CD14-positive monocyte (primary cell): ENCODE data around the gene ACVR2B. TPM values are rescaled to one million over a fixed set of nuclear protein-coding genes. Genes with fewer than 3 reads are reported as not detected.
A peak's percentile ranks its signal among the peaks of the same experiment; 100 is the strongest.

ENCODE experiments used
- DNase-seq, 3 donors: peaks; one replicate each; pipeline ENCODE4 v3.0.0-alpha.2; 2011 to 2022
- H2AFZ ChIP-seq: 2 replicates; pipeline ENCODE4 v1.6.0; 2012; ENCODE audit warnings: mild to moderate bottlenecking, low read depth, low read length, inconsistent platforms; ENCODE audit not compliant: insufficient read depth, poor library complexity, severe bottlenecking
- H3K27ac ChIP-seq, 2 donors: 1 replicate in 1 of 2; 2 replicates in 1 of 2; pipeline ENCODE4 v1.5.1; 2012 to 2013; ENCODE audit warnings: low read length in 2 of 2, control low read depth in 1 of 2, inconsistent platforms in 1 of 2, low read depth in 1 of 2, mild to moderate bottlenecking in 1 of 2
- H3K27me3 ChIP-seq, 2 donors: one replicate each; pipeline versions ENCODE4 v1.6.0 to v1.6.1; 2011 to 2013; ENCODE audit warnings: low read length in 2 of 2; ENCODE audit not compliant: control insufficient read depth in 2 of 2, insufficient read depth in 2 of 2
- H3K36me3 ChIP-seq, 2 donors: replicated peaks in 1 of 2; 1 replicate in 1 of 2; 2 replicates in 1 of 2; pipeline versions ENCODE4 v1.5.1 to v1.6.1; 2012 to 2013; ENCODE audit warnings: low read length in 2 of 2, control low read depth in 1 of 2, inconsistent platforms in 1 of 2, mild to moderate bottlenecking in 1 of 2; ENCODE audit not compliant: insufficient read depth in 2 of 2, control insufficient read depth in 1 of 2
- H3K4me1 ChIP-seq, 2 donors: 1 replicate in 1 of 2; 2 replicates in 1 of 2; pipeline versions ENCODE4 v1.5.1 to v1.6.1; 2012 to 2013; ENCODE audit warnings: low read length in 2 of 2, control low read depth in 1 of 2, inconsistent platforms in 1 of 2, mild to moderate bottlenecking in 1 of 2, moderate library complexity in 1 of 2; ENCODE audit not compliant: insufficient read depth in 2 of 2, control insufficient read depth in 1 of 2
- H3K4me2 ChIP-seq: replicated peaks from 2 replicates; pipeline ENCODE3; 2012; ENCODE audit warnings: low read length, moderate library complexity, mild to moderate bottlenecking; ENCODE audit not compliant: poor library complexity, severe bottlenecking; ENCODE audit errors: extremely low read depth
- H3K4me3 ChIP-seq, 3 experiments: fragments of 200-600 bp in 1 of 3; sonication (generic) in 1 of 3; replicated peaks in 1 of 3; 1 replicate in 2 of 3; 2 replicates in 1 of 3; pipeline ENCODE4 v1.5.1; 2011 to 2013; ENCODE audit warnings: low read length in 3 of 3, mild to moderate bottlenecking in 3 of 3, control low read depth in 2 of 3, low read depth in 2 of 3, inconsistent platforms in 1 of 3, moderate library complexity in 1 of 3
- H3K79me2 ChIP-seq: 2 replicates; pipeline ENCODE4 v1.6.0; 2012; ENCODE audit warnings: mild to moderate bottlenecking, control low read depth, inconsistent platforms, low read length, moderate library complexity; ENCODE audit not compliant: insufficient read depth
- H3K9ac ChIP-seq: 2 replicates; pipeline ENCODE4 v1.6.0; 2017; ENCODE audit warnings: low read length, mild to moderate bottlenecking; ENCODE audit not compliant: insufficient read depth, poor library complexity, severe bottlenecking
- H3K9me3 ChIP-seq, 2 donors: replicated peaks in 1 of 2; 1 replicate in 1 of 2; 2 replicates in 1 of 2; pipeline versions ENCODE4 v1.5.1 to v1.6.1; 2012 to 2013; ENCODE audit warnings: low read length in 2 of 2, control low read depth in 1 of 2; ENCODE audit not compliant: control insufficient read depth in 1 of 2, insufficient read depth in 1 of 2
- H4K20me1 ChIP-seq: 2 replicates; pipeline ENCODE4 v1.6.0; 2012; ENCODE audit warnings: mild to moderate bottlenecking, low read length, control low read depth, moderate library complexity; ENCODE audit not compliant: insufficient read depth
- H3K27ac Mint-ChIP-seq, 7 donors: one replicate each; pipeline ENCODE4 v1.8.0; 2020; ENCODE audit warnings: mild to moderate bottlenecking in 7 of 7, mixed read lengths in 7 of 7, moderate library complexity in 6 of 7, inconsistent platforms in 2 of 7
- H3K27me3 Mint-ChIP-seq, 3 donors: one replicate each; pipeline ENCODE4 v1.8.0; 2021 to 2022; ENCODE audit warnings: low read depth in 3 of 3, mild to moderate bottlenecking in 3 of 3, mixed read lengths in 3 of 3, moderate library complexity in 3 of 3, inconsistent platforms in 1 of 3
- H3K36me3 Mint-ChIP-seq, 2 donors: one replicate each; pipeline ENCODE4 v1.8.0; 2020; ENCODE audit warnings: mixed read lengths in 2 of 2, inconsistent platforms in 1 of 2, mild to moderate bottlenecking in 1 of 2
- H3K4me1 Mint-ChIP-seq: one replicate; pipeline ENCODE4 v1.8.0; 2020; ENCODE audit warnings: mild to moderate bottlenecking, mixed read lengths
- H3K4me3 Mint-ChIP-seq, 2 donors: one replicate each; pipeline ENCODE4 v1.8.0; 2020; ENCODE audit warnings: mild to moderate bottlenecking in 2 of 2, mixed read lengths in 2 of 2, moderate library complexity in 1 of 2
- H3K9me3 Mint-ChIP-seq, 7 donors: one replicate each; pipeline ENCODE4 v1.8.0; 2020 to 2022; ENCODE audit warnings: mixed read lengths in 7 of 7, mild to moderate bottlenecking in 6 of 7, moderate library complexity in 6 of 7, inconsistent platforms in 2 of 7
- CTCF ChIP-seq: fragments of 200-600 bp; IDR thresholded peaks from one replicate; pipeline ENCODE4 v1.8.0; 2022; ENCODE audit warnings: antibody characterized with exemption, mild to moderate bottlenecking
- WGBS: methylation state at CpG from one replicate; pipeline ENCODE4 v1.1.5; 2013; ENCODE audit warnings: missing lambda C conversion rate; ENCODE audit not compliant: insufficient coverage; 5-methylcytosine and 5-hydroxymethylcytosine counted together
- intact Hi-C, 2 donors: fragments of 100-400 bp; cut with micrococcal nuclease; formaldehyde crosslinking; loops; one replicate each; pipeline versions ENCODE4 v1.15.0 to v1.15.1; 2023
- polyA plus RNA-seq, 3 donors: library from polyadenylated mRNA; depleted of rRNA in 1 of 3; unstranded in 2 of 3; stranded (reverse) in 1 of 3; fragments of 300-500 nt in 2 of 3; fragments of >200 nt in 1 of 3; fragmentation: Illumina TruSeq in 2 of 3; gene quantifications; 1 replicate in 2 of 3; 2 replicates in 1 of 3; pipeline ENCODE4 v1.2.3, GENCODE V29; 2012 to 2021

Gene ACVR2B
- polyA plus RNA-seq, 3 donors, result 0.15 to 0.41 TPM; not detected in 1

GRCh38 chr3:38450853-38451252 lies 2.8 kb upstream of the ACVR2B start:
- Mint-ChIP-seq H3K27me3 (peaks cover 37 to 53% (median 37%) of the 10 kb centered on the region in 3 donors), H3K4me3 (peak overlapping the region in 1 of 2 donors; percentile 35), H3K9me3 (peaks cover 7 to 24% (median 20%) of the 10 kb centered on the region in 7 donors), H3K4me1 (peaks cover 16% of the 10 kb centered on the region), H3K27ac (no peak overlapping the region), H3K36me3 (peaks cover 0 to 3% of the 10 kb centered on the region in 2 donors)
- TF ChIP-seq CTCF, result no peak
- Histone ChIP-seq H3K4me3 (no peak overlapping the region), H3K79me2 (no peaks in the 10 kb centered on the region), H3K9me3 (peaks cover 4 to 8% of the 10 kb centered on the region in 2 donors), H3K4me2 (no peak overlapping the region), H3K4me1 (peaks cover 19 to 26% of the 10 kb centered on the region in 2 donors), H3K36me3 (no peaks in the 10 kb centered on the region), H3K27ac (no peak overlapping the region), H2AFZ (no peak overlapping the region), H3K27me3 (peaks cover 30 to 39% of the 10 kb centered on the region in 2 donors), H4K20me1 (no peaks in the 10 kb centered on the region), H3K9ac (no peak overlapping the region)
- WGBS, result 100% methylated on average over 3 of the region's 3 CpGs
- intact Hi-C loops, result no loop called here
- DNase-seq, result no peak

GRCh38 chr3:38453913-38454177 lies 155 bp downstream of the ACVR2B start:
- Mint-ChIP-seq H3K9me3 (peaks cover 7 to 22% (median 15%) of the 10 kb centered on the region in 7 donors), H3K27me3 (peaks cover 46 to 56% (median 47%) of the 10 kb centered on the region in 3 donors), H3K27ac (no peak overlapping the region), H3K36me3 (peaks cover 0 to 3% of the 10 kb centered on the region in 2 donors), H3K4me3 (peak overlapping the region; percentile 48 to 79), H3K4me1 (peaks cover 20% of the 10 kb centered on the region)
- DNase-seq, result no peak
- TF ChIP-seq CTCF, result no peak
- H3K27me3 ChIP-seq, result peaks cover 36 to 45% of the 10 kb centered on the region in 2 donors
- H3K9ac ChIP-seq, result peak overlapping the region; percentile 36
- peak overlapping the region; percentile 72 for H2AFZ ChIP-seq
- peak overlapping the region; percentile 91 for H3K4me2 ChIP-seq
- H3K4me1 ChIP-seq, result peaks cover 20 to 29% of the 10 kb centered on the region in 2 donors
- peak overlapping the region in 2 of 3 experiments; percentile 32 to 78 for H3K4me3 ChIP-seq
- under 1% methylated on average over 30 of the region's 36 CpGs for WGBS
- H3K9me3 ChIP-seq, result peaks cover 3 to 8% of the 10 kb centered on the region in 2 donors
- intact Hi-C loops, result no loop called here
- no peaks in the 10 kb centered on the region for H4K20me1 ChIP-seq
- no peaks in the 10 kb centered on the region for H3K79me2 ChIP-seq
- no peak overlapping the region for H3K27ac ChIP-seq
- no peaks in the 10 kb centered on the region for H3K36me3 ChIP-seq
